ENCODE results near the gene QDPR. TPM values are rescaled to one million over a fixed set of nuclear protein-coding genes. Genes with fewer than 3 reads are reported as not detected.

The QDPR gene
- total RNA-seq, 1 donor from 2014 or later: 19.3 TPM

Other genes starting within 250 kb of the QDPR start
- gene CLRN2, start 3.1 kb upstream of the QDPR start, total RNA-seq: not detected in 2 replicates
- gene LAP3, start 65.1 kb upstream of the QDPR start, total RNA-seq: 100 and 163 TPM in 2 replicates
- gene MED28, start 102.6 kb upstream of the QDPR start, total RNA-seq: 8.9 and 11.7 TPM in 2 replicates

Measured in renal cortical epithelial cell (primary cell).